PC-9 (cell line): Measurements from ENCODE around the gene APOL6. TPM values are rescaled to one million over a fixed set of nuclear protein-coding genes. Genes with fewer than 3 reads are reported as not detected.

Source experiments
- BruUV-seq: library from RNA; stranded (reverse); fragments of 400-500 nt; replicated peaks from 2 replicates; lab custom pipeline; 2021; lab: Mats Ljungman, UMichigan
- CTCF ChIA-PET: fragments of 300-600 bp; sonication (Branson Sonifier 250); formaldehyde crosslinking; loops from one replicate; lab custom pipeline; 2022; ENCODE audit warnings: antibody characterized with exemption; lab: Charles Lee
- POLR2A ChIA-PET: fragments of 300-600 bp; sonication (Branson Sonifier 250); formaldehyde crosslinking; loops from one replicate; lab custom pipeline; 2022; ENCODE audit warnings: antibody characterized with exemption; ENCODE audit not compliant: unreplicated experiment; lab: Charles Lee
- DNase-seq, 2 experiments: peaks; one replicate each; pipeline versions ENCODE4 v3.0.0 to v3.0.0-alpha.2; 2015 to 2022; ENCODE audit warnings: mixed read lengths in 1 of 2
- H2AFZ ChIP-seq: fragments of 200-600 bp; sonication (generic); 2 replicates; pipeline ENCODE4 v1.8.1; 2017; ENCODE audit warnings: antibody characterized with exemption
- H3F3A ChIP-seq: fragments of 200-600 bp; sonication (generic); 2 replicates; pipeline ENCODE4 v1.8.1; 2017; ENCODE audit warnings: antibody characterized with exemption, mild to moderate bottlenecking, low read depth; ENCODE audit not compliant: insufficient read depth
- H3K27ac ChIP-seq: fragments of 200-600 bp; sonication (generic); 2 replicates; pipeline ENCODE4 v1.6.1; 2016; ENCODE audit warnings: mixed run types
- H3K27me3 ChIP-seq: fragments of 200-600 bp; sonication (generic); 2 replicates; pipeline ENCODE4 v1.6.1; 2016; ENCODE audit warnings: low read depth, mixed run types; ENCODE audit not compliant: insufficient read depth
- H3K36me3 ChIP-seq: fragments of 200-600 bp; sonication (generic); 2 replicates; pipeline ENCODE4 v1.6.1; 2016; ENCODE audit warnings: low read depth, mixed run types
- H3K4me1 ChIP-seq: fragments of 200-600 bp; sonication (generic); replicated peaks from 2 replicates; pipeline ENCODE4 v1.6.1; 2016; ENCODE audit warnings: mixed run types; ENCODE audit not compliant: insufficient read depth
- H3K4me2 ChIP-seq: fragments of 200-600 bp; sonication (generic); 2 replicates; pipeline ENCODE4 v1.6.1; 2017; ENCODE audit warnings: mixed run types
- H3K4me3 ChIP-seq: fragments of 200-600 bp; sonication (generic); 2 replicates; pipeline ENCODE4 v1.6.1; 2016; ENCODE audit warnings: mixed run types
- H3K79me2 ChIP-seq: fragments of 200-600 bp; sonication (generic); 2 replicates; pipeline ENCODE4 v1.6.1; 2017; ENCODE audit warnings: low read depth, mixed run types
- H3K9me2 ChIP-seq: fragments of 200-600 bp; sonication (generic); 2 replicates; pipeline ENCODE4 v1.8.1; 2017; ENCODE audit warnings: mild to moderate bottlenecking; ENCODE audit not compliant: insufficient read depth
- H3K9me3 ChIP-seq: fragments of 200-600 bp; sonication (generic); 2 replicates; pipeline ENCODE4 v1.8.1; 2016; ENCODE audit warnings: low read depth; ENCODE audit not compliant: insufficient read depth
- H4K20me1 ChIP-seq: fragments of 200-600 bp; sonication (generic); 2 replicates; pipeline ENCODE4 v1.8.1; 2017; ENCODE audit not compliant: insufficient read depth
- EZH2 ChIP-seq: fragments of 200-600 bp; sonication (generic); IDR thresholded peaks from 2 replicates; pipeline ENCODE4 v1.8.0; 2017; ENCODE audit warnings: antibody characterized with exemption, low read depth
- intact Hi-C: fragments of 100-400 bp; cut with micrococcal nuclease; formaldehyde crosslinking; loops from one replicate; pipeline ENCODE4 v1.10.0; 2022; ENCODE audit not compliant: unreplicated experiment
- total RNA-seq: library from RNA; stranded (reverse); gene quantifications from 2 replicates; pipeline ENCODE4 v1.2.3, GENCODE V29; 2021
- TF ChIP-seq, protein P1 (sequence below): fragments of 200-600 bp; sonication (generic); conservative IDR thresholded peaks from 2 replicates; pipeline ENCODE4 v1.6.1; 2017; ENCODE audit warnings: mixed run types, antibody characterized with exemption, mild to moderate bottlenecking, moderate library complexity

APOL6 gene
- total RNA-seq, 1 experiment from 2014 or later, result 18.6 TPM

- ChIA-PET POLR2A (no interaction called here), CTCF (no interaction called here)
- no peak for DNase-seq
- Histone ChIP-seq H3F3A (peaks cover 27% of the 10 kb centered on the region), H3K79me2 (no peaks in the 10 kb centered on the region), H3K4me2 (no peak overlapping the region), H3K4me3 (no peak overlapping the region), H3K9me2 (no peaks in the 10 kb centered on the region), H3K9me3 (no peaks in the 10 kb centered on the region), H3K36me3 (no peaks in the 10 kb centered on the region), H2AFZ (no peak overlapping the region), H3K4me1 (peaks cover 25% of the 10 kb centered on the region), H4K20me1 (no peaks in the 10 kb centered on the region), H3K27ac (no peak overlapping the region), H3K27me3 (no peaks in the 10 kb centered on the region)
- intact Hi-C loops, result no loop called here
- TF ChIP-seq, protein P1, sequence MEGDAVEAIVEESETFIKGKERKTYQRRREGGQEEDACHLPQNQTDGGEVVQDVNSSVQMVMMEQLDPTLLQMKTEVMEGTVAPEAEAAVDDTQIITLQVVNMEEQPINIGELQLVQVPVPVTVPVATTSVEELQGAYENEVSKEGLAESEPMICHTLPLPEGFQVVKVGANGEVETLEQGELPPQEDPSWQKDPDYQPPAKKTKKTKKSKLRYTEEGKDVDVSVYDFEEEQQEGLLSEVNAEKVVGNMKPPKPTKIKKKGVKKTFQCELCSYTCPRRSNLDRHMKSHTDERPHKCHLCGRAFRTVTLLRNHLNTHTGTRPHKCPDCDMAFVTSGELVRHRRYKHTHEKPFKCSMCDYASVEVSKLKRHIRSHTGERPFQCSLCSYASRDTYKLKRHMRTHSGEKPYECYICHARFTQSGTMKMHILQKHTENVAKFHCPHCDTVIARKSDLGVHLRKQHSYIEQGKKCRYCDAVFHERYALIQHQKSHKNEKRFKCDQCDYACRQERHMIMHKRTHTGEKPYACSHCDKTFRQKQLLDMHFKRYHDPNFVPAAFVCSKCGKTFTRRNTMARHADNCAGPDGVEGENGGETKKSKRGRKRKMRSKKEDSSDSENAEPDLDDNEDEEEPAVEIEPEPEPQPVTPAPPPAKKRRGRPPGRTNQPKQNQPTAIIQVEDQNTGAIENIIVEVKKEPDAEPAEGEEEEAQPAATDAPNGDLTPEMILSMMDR, result no peak
- no peak for TF ChIP-seq EZH2
- no TSS peak for BruUV-seq
Measured at GRCh38 chr22:35633520-35633919, 14.7 kb upstream of the APOL6 start.

GRCh38 chr22:35634015-35634414 is 14.2 kb upstream of the APOL6 start:
- POLR2A ChIA-PET, result no interaction called here
- Histone ChIP-seq H3K9me3 (no peaks in the 10 kb centered on the region), H3K79me2 (no peaks in the 10 kb centered on the region), H3K4me3 (no peak overlapping the region), H3K4me1 (peaks cover 20% of the 10 kb centered on the region), H3F3A (peaks cover 22% of the 10 kb centered on the region), H3K27ac (no peak overlapping the region), H3K27me3 (no peaks in the 10 kb centered on the region), H3K9me2 (no peaks in the 10 kb centered on the region), H4K20me1 (no peaks in the 10 kb centered on the region), H3K36me3 (no peaks in the 10 kb centered on the region), H2AFZ (no peak overlapping the region), H3K4me2 (no peak overlapping the region)
- CTCF ChIA-PET, result no interaction called here
- BruUV-seq, result no TSS peak
- no peak for DNase-seq
- TF ChIP-seq EZH2, result no peak
- TF ChIP-seq, protein P1, result no peak
- intact Hi-C loops, result no loop called here

DNA sequence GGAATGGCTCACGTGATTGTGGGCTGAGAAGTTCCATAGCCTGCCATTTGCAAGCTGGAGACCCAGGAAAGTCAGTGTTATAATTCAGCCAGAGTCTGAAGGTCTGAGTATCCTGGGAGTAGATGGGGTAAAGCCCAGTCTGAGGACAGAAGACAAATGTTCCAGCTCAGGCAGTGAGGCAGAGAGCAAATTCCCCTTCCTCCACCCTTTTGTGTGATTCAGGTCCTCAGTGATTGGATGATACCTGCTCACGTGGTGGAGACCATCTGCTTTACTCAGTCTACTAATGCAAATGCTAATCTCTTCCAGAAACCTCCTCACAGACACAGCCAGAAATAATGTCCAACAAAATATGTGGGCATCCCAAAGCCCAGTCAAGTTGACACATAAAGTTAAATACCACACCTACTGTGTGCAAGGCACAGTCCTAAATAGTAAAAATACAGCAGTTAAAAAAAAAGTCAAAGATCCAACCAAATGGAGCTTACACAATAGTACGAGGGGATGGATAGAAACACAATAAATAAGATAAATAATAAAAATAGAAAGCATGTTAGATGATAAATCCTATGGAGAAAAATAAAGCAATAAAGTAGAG is 13.2 kb upstream of the APOL6 start:
- Histone ChIP-seq H2AFZ (no peak overlapping the region), H3K27me3 (no peaks in the 10 kb centered on the region), H3K36me3 (no peaks in the 10 kb centered on the region), H3K79me2 (no peaks in the 10 kb centered on the region), H3K9me2 (no peaks in the 10 kb centered on the region), H3K4me2 (no peak overlapping the region), H3K4me1 (peaks cover 13% of the 10 kb centered on the region), H3F3A (peaks cover 15% of the 10 kb centered on the region), H3K27ac (no peak overlapping the region), H3K9me3 (no peaks in the 10 kb centered on the region), H3K4me3 (no peak overlapping the region), H4K20me1 (no peaks in the 10 kb centered on the region)
- no TSS peak for BruUV-seq
- ChIA-PET POLR2A (no interaction called here), CTCF (no interaction called here)
- no peak for TF ChIP-seq EZH2
- TF ChIP-seq, protein P1, result no peak
- intact Hi-C loops, result no loop called here
- no peak for DNase-seq
